GM15510 (cell line): ENCODE data around the gene FAM174C.

Experiments used
- POLR2A ChIP-seq: IDR thresholded peaks from 3 replicates; pipeline ENCODE4 v1.6.1; 2011; ENCODE audit warnings: borderline replicate concordance; ENCODE audit not compliant: insufficient read length; ENCODE audit errors: extremely low read depth

Gene FAM174C

GRCh38 chr19:1234051-1234954 is 41.0 kb upstream of the FAM174C start:
- no peak for TF ChIP-seq POLR2A

DNA sequence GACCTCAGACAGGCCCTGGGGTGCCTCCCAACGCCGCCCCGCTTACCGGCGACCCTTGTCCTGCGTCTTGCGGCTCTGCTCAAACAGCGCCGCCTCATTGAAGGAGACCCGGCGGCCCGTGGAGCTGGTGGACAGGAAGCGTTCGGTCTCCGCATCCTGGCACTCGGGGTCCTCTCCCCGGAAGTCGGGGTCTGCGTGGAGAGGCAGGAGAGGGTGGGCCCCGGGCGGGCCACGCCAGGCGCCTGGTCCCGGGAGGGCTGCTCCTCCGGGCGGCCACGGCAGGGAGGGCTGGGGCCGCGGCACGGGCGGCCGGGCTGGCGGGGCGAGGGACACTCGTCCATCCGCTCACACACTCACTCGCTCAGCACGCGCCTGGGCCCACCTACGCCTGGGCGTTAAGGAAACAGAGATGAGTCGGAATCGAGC is 40.4 kb upstream of the FAM174C start:
- no peak for TF ChIP-seq POLR2A

- no peak for TF ChIP-seq POLR2A
These were observed 39.4 kb upstream of the FAM174C start for GRCh38 chr19:1235625-1236538.

DNA sequence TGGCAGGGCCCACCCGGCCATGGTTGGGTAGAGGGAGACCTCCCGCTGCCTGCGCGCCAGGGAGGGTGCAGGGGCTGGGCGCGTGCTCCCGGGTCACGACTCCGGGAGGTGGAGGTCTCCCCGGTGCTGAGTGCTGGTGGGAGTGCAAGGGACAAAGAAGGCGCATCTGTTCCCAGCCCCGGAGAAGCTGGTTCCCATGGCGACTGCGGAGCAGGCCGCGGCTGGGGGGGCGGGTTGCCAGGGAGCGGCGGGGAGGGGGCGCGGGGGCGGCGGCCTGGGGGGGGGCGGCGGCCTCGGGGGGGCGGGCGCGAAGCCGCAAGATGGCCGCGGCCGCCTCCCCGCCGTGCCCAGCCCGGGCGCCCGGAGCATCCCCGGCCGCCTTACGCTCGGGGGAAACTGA is 38.8 kb upstream of the FAM174C start:
- no peak for TF ChIP-seq POLR2A

DNA sequence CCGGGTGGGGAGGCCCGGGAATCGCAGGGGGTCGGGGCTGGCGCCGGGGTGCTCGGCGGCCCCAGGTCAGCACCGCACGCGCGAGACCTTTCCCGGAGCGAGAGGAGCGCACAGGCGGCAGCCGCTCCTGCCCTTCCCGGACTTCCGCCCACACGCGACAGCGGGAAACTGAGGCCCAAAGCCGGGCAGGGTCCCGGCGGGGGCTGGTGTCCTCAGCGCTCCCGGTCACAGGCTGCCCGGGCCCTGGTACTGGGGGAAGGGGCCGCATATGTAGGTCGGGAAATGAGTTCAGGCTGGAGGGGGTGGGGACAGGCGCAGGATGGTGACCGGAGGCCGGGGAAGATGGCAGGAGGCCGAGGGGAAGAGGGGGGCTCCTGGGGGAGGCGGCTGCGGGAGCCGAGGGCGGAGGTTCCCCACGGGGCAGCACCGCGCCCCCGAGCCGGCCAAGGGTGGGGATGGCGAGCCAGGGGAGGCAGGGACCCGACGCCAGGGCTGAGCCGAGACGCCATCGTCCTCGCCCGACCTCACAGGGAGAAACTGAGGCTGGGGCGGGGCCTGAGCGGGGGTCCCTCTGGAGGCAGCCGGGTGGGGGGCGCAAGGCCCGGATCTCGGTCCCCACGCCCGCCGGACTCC is 38.2 kb upstream of the FAM174C start:
- TF ChIP-seq POLR2A, result no peak

DNA sequence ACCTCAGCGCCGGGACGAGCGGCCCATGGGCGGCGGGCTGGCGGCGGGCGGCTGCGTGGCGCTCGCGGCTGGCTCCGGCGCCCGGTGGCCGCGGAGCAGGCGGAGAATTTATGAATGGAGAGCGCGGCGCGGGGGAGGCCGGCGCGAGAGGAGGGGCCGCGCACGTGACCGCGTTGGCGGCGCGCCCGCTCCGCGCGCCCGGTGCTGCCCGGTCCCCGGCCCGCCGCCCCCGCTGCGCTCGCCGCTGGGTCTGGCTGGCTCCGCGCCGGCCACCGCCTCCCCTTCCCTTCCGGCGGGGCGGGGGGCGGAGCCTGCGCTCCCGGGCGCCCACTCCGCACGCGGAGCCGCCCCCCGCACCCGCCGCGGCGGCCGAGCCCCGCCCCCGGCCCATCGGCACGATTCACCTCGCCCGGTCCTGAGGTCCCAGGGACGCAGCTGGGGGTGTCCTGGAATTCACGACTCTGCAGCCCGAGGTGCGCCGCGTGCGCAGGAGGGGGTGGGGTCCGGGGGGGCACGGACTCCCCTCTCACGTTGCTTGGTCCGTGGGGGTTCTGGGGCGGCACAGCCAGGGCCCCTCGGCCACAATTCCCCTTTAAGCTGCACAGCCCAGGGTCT is 37.5 kb upstream of the FAM174C start, which contains the start of gene CBARP:
Gene CBARP, minus strand, starts transcription at position 252 of the 615 bp plus-strand sequence. CDS start 1,905 bp downstream, outside the sequence.
- TF ChIP-seq POLR2A, result no peak

GRCh38 chr19:1238369-1239303 is 36.7 kb upstream of the FAM174C start:
- TF ChIP-seq POLR2A, result no peak

DNA sequence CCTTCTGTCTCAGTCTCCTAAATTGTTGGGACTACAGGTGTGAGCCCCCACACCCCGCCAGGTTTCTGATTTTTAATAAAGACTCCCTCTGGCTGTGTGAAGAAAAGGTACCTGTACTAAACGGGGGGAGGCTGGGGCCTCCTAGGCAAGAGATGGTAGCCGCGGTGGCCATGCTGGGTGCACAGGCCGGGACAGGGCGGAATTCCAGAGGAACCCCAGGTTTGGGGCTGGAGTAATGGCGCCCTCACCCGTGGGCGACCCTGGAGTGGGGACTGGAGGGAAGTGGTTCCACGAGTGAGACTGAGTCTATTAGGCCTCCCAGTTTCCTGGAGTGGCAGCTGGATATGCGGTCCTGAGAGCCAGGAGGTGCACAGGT is 35.9 kb upstream of the FAM174C start:
- TF ChIP-seq POLR2A, result no peak

DNA sequence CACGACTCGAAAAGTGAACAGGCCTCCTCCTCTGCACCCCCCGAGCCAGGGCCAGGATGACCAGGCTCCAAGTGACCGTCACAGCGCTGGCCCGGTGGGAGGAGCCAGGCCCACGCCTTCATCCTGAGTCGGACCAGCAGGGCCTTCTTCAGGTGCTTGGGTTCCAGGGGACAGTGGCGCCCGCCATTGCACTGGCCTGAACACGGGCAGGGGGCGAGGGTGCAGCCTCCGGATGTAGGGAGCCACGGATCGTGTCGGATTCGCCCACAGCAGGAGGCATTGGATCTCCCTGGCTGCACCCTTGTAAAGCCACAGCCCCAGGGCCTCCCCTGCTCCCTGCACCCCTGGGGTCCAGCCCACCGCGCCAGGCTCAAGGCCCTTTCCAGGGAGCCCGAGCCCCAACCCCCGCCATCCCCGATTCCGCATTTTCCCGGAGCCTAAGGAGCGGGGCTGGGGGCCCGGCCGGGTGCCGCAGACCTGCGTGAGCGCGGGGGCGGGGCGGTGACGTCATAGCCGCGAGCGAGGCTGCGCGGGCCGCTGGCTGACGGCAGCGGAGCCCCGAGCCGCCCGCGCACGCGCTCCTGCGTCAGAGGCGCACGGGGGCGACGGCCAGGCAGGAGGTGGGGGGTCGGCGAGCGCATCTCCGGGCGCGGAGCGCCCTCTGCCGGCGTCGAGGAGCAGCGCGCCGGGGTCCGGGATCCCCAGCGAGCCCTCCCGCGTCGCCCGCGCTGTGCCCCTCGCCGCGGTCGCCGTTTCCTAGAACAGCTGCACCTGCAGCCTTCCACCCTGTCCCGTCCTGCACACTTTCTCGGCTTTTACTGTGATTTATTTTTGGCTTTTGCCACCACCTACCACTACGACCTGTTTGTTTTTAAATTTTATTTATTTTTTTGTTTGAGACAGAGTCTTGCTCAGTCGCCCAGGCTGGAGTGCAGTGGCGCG is 35.3 kb upstream of the FAM174C start:
- no peak for TF ChIP-seq POLR2A

DNA sequence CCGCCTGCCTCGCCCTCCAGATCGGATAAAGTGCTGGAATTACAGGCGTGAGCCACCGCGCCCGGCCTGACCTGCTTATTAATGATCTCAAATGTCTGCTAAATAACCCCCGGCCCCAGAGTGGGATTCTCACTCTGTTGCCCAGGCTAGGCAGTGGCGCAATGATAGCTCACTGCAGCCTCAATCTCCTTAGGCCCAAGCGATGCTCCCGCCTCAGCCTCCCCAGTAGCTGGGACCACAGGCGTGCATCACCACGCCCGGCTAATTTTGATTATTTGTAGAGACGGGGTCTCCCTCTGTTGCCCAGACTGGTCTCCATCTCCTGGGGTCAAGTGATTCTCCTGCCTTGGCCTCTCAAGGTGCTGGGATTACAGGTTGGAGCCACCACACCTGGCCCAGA is 34.4 kb upstream of the FAM174C start:
- TF ChIP-seq POLR2A, result no peak

- TF ChIP-seq POLR2A, result peak; percentile 80
These were observed 33.8 kb upstream of the FAM174C start, which contains the start of gene ATP5F1D for GRCh38 chr19:1241417-1242095. Gene ATP5F1D, plus strand, starts transcription at chr19:1241751. Its CDS starts 100 bp downstream, at chr19:1241851.
